Dendritic cell treated with granulocyte-macrophage colony-stimulating factor and Interleukin-4, amounts not matched to agents 40 ng/mL and 50 ng/mL, for 4 days (primary cell): Measurements from ENCODE around the gene CCNY.
"Not testable (repeated sequence)": the region's sequence is repeated elsewhere in the genome, so short reads cannot be mapped to it uniquely, and the experiment has no call there.

Source experiments
- H3K27ac Mint-ChIP-seq: one replicate; pipeline ENCODE4 v1.8.0; 2022; ENCODE audit warnings: mild to moderate bottlenecking, mixed read lengths
- H3K27me3 Mint-ChIP-seq: one replicate; pipeline ENCODE4 v1.8.0; 2022; ENCODE audit warnings: mild to moderate bottlenecking, mixed read lengths
- H3K36me3 Mint-ChIP-seq: one replicate; pipeline ENCODE4 v1.8.0; 2022; ENCODE audit warnings: low read depth, mixed read lengths
- H3K4me1 Mint-ChIP-seq: one replicate; pipeline ENCODE4 v1.8.0; 2022; ENCODE audit warnings: low read depth, mixed read lengths
- H3K4me3 Mint-ChIP-seq: one replicate; pipeline ENCODE4 v1.8.0; 2022; ENCODE audit warnings: mild to moderate bottlenecking, moderate library complexity, mixed read lengths
- H3K9me3 Mint-ChIP-seq: one replicate; pipeline ENCODE4 v1.8.0; 2022; ENCODE audit warnings: mixed read lengths
- intact Hi-C: fragments of 100-400 bp; cut with micrococcal nuclease; formaldehyde crosslinking; loops from one replicate; pipeline ENCODE4 v1.15.0; 2022

The CCNY gene

GRCh38 chr10:35354257-35354656, 17.9 kb downstream of the CCNY start:
- H3K36me3 Mint-ChIP-seq, H3K27ac Mint-ChIP-seq, intact Hi-C loops, H3K27me3 Mint-ChIP-seq, H3K9me3 Mint-ChIP-seq, H3K4me3 Mint-ChIP-seq: not testable (repeated sequence)
- peaks cover 98% of the 10 kb centered on the region for H3K4me1 Mint-ChIP-seq

GRCh38 chr10:35355971-35356724, 19.8 kb downstream of the CCNY start:
- Mint-ChIP-seq H3K27me3 (no peaks in the 10 kb centered on the region), H3K36me3 (peaks cover 7% of the 10 kb centered on the region), H3K27ac (peak overlapping the region; percentile 7), H3K4me1 (peaks cover 85% of the 10 kb centered on the region), H3K4me3 (no peak overlapping the region), H3K9me3 (no peaks in the 10 kb centered on the region)
- intact Hi-C loops = no loop called here

- Mint-ChIP-seq H3K4me3 (no peak overlapping the region), H3K4me1 (peaks cover 82% of the 10 kb centered on the region), H3K27ac (peak overlapping the region; percentile 7), H3K36me3 (peaks cover 7% of the 10 kb centered on the region), H3K9me3 (no peaks in the 10 kb centered on the region), H3K27me3 (no peaks in the 10 kb centered on the region)
- intact Hi-C loops = no loop called here
These were observed 20.4 kb downstream of the CCNY start for GRCh38 chr10:35356725-35357092.

- Mint-ChIP-seq H3K4me1 (peaks cover 72% of the 10 kb centered on the region), H3K4me3 (no peak overlapping the region), H3K9me3 (no peaks in the 10 kb centered on the region), H3K27me3 (no peaks in the 10 kb centered on the region), H3K36me3 (peaks cover 21% of the 10 kb centered on the region), H3K27ac (peak overlapping the region; percentile 46)
- intact Hi-C loops = no loop called here
These were observed 22.7 kb downstream of the CCNY start for GRCh38 chr10:35359056-35359455.

- peaks cover 64% of the 10 kb centered on the region for H3K4me1 Mint-ChIP-seq
- H3K27me3 Mint-ChIP-seq = no peaks in the 10 kb centered on the region
These were observed 23.6 kb downstream of the CCNY start for GRCh38 chr10:35359873-35360272.

GRCh38 chr10:35362701-35363350, 26.5 kb downstream of the CCNY start:
- Mint-ChIP-seq H3K27ac (no peak overlapping the region), H3K4me1 (peaks cover 40% of the 10 kb centered on the region), H3K4me3 (no peak overlapping the region), H3K36me3 (peaks cover 21% of the 10 kb centered on the region), H3K9me3 (no peaks in the 10 kb centered on the region), H3K27me3 (no peaks in the 10 kb centered on the region)
- intact Hi-C loops = no loop called here

More at GRCh38 chr10:35359873-35360272, 23.6 kb downstream of the CCNY start:
- Mint-ChIP-seq H3K36me3 (peaks cover 21% of the 10 kb centered on the region), H3K4me3 (no peak overlapping the region), H3K9me3 (no peaks in the 10 kb centered on the region), H3K27ac (no peak overlapping the region)
- intact Hi-C loops = no loop called here

GRCh38 chr10:35363587-35363986, 27.3 kb downstream of the CCNY start:
- no peak overlapping the region for H3K4me3 Mint-ChIP-seq
- H3K27ac Mint-ChIP-seq = no peak overlapping the region
- intact Hi-C loops = no loop called here

GRCh38 chr10:35364808-35365207, 28.5 kb downstream of the CCNY start:
- intact Hi-C loops = no loop called here
- H3K4me3 Mint-ChIP-seq = no peak overlapping the region
- peaks cover 16% of the 10 kb centered on the region for H3K36me3 Mint-ChIP-seq
- H3K4me1 Mint-ChIP-seq = peaks cover 37% of the 10 kb centered on the region
- H3K9me3 Mint-ChIP-seq = no peaks in the 10 kb centered on the region
- no peaks in the 10 kb centered on the region for H3K27me3 Mint-ChIP-seq
- no peak overlapping the region for H3K27ac Mint-ChIP-seq

More at GRCh38 chr10:35363587-35363986, 27.3 kb downstream of the CCNY start:
- Mint-ChIP-seq H3K27me3 (no peaks in the 10 kb centered on the region), H3K4me1 (peaks cover 40% of the 10 kb centered on the region), H3K36me3 (peaks cover 21% of the 10 kb centered on the region), H3K9me3 (no peaks in the 10 kb centered on the region)

- Mint-ChIP-seq H3K27ac (no peak overlapping the region), H3K27me3 (no peaks in the 10 kb centered on the region), H3K9me3 (no peaks in the 10 kb centered on the region), H3K4me3 (no peak overlapping the region), H3K36me3 (peaks cover 14% of the 10 kb centered on the region), H3K4me1 (peaks cover 43% of the 10 kb centered on the region)
- intact Hi-C loops = no loop called here
These were observed 29.7 kb downstream of the CCNY start for GRCh38 chr10:35365994-35366393.

- Mint-ChIP-seq H3K27me3 (no peaks in the 10 kb centered on the region), H3K9me3 (no peaks in the 10 kb centered on the region), H3K4me3 (no peak overlapping the region), H3K36me3 (peaks cover 10% of the 10 kb centered on the region), H3K4me1 (peaks cover 56% of the 10 kb centered on the region), H3K27ac (no peak overlapping the region)
- intact Hi-C loops = no loop called here
These were observed 31.0 kb downstream of the CCNY start for GRCh38 chr10:35367107-35367859.

- H3K27ac Mint-ChIP-seq = no peak overlapping the region
- peaks cover 57% of the 10 kb centered on the region for H3K4me1 Mint-ChIP-seq
- intact Hi-C loops = no loop called here
- H3K27me3 Mint-ChIP-seq = no peaks in the 10 kb centered on the region
- no peak overlapping the region for H3K4me3 Mint-ChIP-seq
- no peaks in the 10 kb centered on the region for H3K9me3 Mint-ChIP-seq
- H3K36me3 Mint-ChIP-seq = peaks cover 5% of the 10 kb centered on the region
These were observed 31.7 kb downstream of the CCNY start for GRCh38 chr10:35367982-35368381.

GRCh38 chr10:35368485-35369048, 32.3 kb downstream of the CCNY start:
- no peaks in the 10 kb centered on the region for H3K9me3 Mint-ChIP-seq
- intact Hi-C loops = no loop called here
- H3K36me3 Mint-ChIP-seq = no peaks in the 10 kb centered on the region
- H3K27me3 Mint-ChIP-seq = no peaks in the 10 kb centered on the region
- no peak overlapping the region for H3K4me3 Mint-ChIP-seq
- H3K4me1 Mint-ChIP-seq = peaks cover 57% of the 10 kb centered on the region
- H3K27ac Mint-ChIP-seq = peak overlapping the region; percentile 37

- Mint-ChIP-seq H3K4me1 (peaks cover 55% of the 10 kb centered on the region), H3K4me3 (no peak overlapping the region)
These were observed 32.8 kb downstream of the CCNY start for GRCh38 chr10:35369049-35369611.

More at GRCh38 chr10:35369049-35369611, 32.8 kb downstream of the CCNY start:
- no peaks in the 10 kb centered on the region for H3K27me3 Mint-ChIP-seq
- H3K36me3 Mint-ChIP-seq = no peaks in the 10 kb centered on the region
- intact Hi-C loops = no loop called here
- H3K27ac Mint-ChIP-seq = peak overlapping the region; percentile 37
- no peaks in the 10 kb centered on the region for H3K9me3 Mint-ChIP-seq
